ENCODE results near the gene CDH11.

The CDH11 gene

DNA sequence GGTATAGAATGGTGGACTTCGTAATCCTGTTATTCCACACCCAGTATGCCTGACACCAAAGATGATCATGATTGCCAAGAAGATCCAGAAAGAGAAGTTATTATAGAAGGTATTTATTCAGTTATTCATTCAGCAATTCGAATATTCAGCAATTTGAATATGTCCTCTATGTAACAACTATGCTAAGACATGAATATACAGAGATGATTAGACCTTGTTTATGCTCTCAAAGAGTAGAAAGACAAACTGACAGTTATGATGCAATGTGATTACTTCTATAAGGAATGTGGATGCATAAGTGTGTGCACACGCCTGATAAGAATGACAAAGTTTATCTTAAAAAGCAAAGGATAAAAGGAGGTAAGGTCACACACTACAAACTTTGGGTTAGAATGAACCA lies 218.1 kb downstream of the CDH11 start:
- DNase-seq (ENCODE audit: low spot score): no peak
- in situ Hi-C loops (cut with MboI; ENCODE audit: low pct_unique_long_range_greater_than_20kb, low sequenced_read_pairs, unreplicated experiment): no loop called here
- TF ChIP-seq, protein P1, sequence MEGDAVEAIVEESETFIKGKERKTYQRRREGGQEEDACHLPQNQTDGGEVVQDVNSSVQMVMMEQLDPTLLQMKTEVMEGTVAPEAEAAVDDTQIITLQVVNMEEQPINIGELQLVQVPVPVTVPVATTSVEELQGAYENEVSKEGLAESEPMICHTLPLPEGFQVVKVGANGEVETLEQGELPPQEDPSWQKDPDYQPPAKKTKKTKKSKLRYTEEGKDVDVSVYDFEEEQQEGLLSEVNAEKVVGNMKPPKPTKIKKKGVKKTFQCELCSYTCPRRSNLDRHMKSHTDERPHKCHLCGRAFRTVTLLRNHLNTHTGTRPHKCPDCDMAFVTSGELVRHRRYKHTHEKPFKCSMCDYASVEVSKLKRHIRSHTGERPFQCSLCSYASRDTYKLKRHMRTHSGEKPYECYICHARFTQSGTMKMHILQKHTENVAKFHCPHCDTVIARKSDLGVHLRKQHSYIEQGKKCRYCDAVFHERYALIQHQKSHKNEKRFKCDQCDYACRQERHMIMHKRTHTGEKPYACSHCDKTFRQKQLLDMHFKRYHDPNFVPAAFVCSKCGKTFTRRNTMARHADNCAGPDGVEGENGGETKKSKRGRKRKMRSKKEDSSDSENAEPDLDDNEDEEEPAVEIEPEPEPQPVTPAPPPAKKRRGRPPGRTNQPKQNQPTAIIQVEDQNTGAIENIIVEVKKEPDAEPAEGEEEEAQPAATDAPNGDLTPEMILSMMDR (IDR thresholded peaks at IDR 0.05; ENCODE audit: extremely low read depth, insufficient read depth, missing control alignments): no peak

DNA sequence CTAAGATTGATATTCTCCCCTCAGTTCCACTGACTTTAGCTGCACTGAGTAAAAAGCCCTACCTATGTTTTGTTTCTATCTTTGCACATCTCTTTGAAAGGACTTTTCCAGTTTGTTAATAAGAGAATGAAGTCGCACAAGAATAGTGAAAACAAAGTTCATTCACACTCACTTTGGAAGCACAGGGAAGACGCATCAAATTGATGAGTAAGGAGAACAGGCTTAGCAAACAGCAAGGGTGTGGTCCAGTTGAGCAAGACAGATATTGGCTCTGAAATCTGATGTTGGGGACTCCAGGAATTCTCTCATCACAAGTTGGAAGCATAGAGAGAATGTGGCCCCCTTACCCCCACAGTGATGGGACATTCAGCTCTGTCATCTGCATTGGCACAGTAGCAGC lies 221.3 kb downstream of the CDH11 start:
- DNase-seq (ENCODE audit: low spot score): no peak
- TF ChIP-seq, protein P1 (IDR thresholded peaks at IDR 0.05; ENCODE audit: extremely low read depth, insufficient read depth, missing control alignments): no peak
- in situ Hi-C loops (cut with MboI; ENCODE audit: low pct_unique_long_range_greater_than_20kb, low sequenced_read_pairs, unreplicated experiment): no loop called here

DNA sequence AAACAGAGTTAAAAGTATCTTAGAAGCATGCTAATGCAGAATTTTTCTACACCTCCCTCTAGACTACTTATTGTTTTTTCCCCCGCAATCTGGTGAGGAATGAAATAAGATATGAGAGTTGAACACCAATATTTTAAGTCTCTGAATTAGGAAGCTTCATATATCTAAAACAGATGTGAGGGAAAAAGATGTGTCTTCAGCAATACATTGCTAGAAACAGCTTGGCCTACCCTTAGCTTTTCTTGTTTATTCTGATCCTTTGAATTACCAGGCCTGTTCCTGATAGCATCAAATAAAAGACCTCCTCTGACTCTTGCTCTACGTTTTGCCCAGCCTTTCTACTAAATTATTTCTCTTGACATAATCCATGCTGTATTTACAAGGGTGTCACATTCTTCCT lies 221.8 kb downstream of the CDH11 start:
- DNase-seq (ENCODE audit: low spot score): no peak
- TF ChIP-seq, protein P1 (IDR thresholded peaks at IDR 0.05; ENCODE audit: extremely low read depth, insufficient read depth, missing control alignments): no peak
- in situ Hi-C loops (cut with MboI; ENCODE audit: low pct_unique_long_range_greater_than_20kb, low sequenced_read_pairs, unreplicated experiment): no loop called here

DNA sequence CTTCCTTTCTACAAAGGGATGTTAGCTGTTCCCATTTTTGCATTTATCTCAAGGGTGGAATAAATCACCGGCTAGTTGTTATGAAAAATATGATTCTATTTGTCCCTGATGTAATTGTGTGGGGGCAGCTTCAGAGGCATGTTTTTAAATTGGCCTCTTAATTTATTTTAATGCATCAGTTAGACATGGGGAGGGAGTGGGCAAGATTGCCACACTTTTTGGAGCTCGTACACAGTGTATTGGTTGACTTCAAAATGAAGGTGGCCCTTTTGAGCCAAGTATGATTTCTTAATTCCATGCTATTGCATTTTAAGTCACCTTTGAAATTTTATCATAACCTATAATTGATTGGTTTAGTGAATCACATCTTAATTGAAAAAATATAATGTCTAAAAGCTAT lies 223.7 kb downstream of the CDH11 start:
- TF ChIP-seq, protein P1 (IDR thresholded peaks at IDR 0.05; ENCODE audit: extremely low read depth, insufficient read depth, missing control alignments): no peak
- no peak for DNase-seq (ENCODE audit: low spot score)
- in situ Hi-C loops (cut with MboI; ENCODE audit: low pct_unique_long_range_greater_than_20kb, low sequenced_read_pairs, unreplicated experiment): no loop called here

Data from GM13977 (cell line).